Inferior parietal cortex (tissue), 1 donor: Measurements from ENCODE around the gene HECTD1.
"Not testable (repeated sequence)": the region's sequence is repeated elsewhere in the genome, so short reads cannot be mapped to it uniquely, and the experiment has no call there.

Experiments used
- DNase-seq: peaks from one replicate; pipeline ENCODE4 v3.0.0-alpha.2; 2016; ENCODE audit errors: extremely low spot score

The HECTD1 gene

DNA sequence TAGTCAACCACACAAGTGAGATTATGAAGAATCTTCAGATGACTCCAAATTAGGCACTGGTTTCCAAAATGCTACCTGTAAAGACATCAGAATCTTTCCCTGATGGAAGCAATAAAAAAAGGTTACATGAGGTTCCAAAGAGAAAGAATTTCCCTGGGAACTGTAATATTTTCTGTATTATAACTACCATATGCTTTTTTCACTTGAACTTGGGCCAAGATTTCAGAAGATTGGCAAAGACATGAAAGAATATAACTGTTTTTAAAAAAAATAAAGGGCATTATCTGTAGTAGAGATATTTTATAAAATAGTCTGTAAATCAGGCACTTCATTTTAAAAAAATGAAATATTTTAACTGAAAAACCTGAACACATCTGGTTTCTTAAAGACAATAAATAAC lies 12.9 kb downstream of the HECTD1 start:
- no peak for DNase-seq

DNA sequence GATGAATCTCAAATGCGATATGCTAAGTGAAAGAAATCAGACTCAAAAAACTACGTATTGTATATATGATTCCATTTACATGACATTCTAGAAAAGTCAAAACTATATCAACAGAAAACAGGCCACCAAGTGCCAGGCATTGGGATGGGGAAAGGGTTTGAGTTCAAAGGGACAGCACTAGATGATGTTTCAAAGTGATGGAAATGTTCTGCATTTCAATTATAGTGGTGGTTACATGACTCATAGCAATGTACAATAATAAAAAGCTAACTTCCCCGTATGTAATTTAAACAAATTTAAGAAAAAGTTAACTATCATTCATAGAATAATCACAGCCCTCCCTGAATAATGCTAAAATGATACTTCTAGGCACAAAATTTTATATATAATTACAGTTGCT lies 13.5 kb downstream of the HECTD1 start:
- no peak for DNase-seq

DNA sequence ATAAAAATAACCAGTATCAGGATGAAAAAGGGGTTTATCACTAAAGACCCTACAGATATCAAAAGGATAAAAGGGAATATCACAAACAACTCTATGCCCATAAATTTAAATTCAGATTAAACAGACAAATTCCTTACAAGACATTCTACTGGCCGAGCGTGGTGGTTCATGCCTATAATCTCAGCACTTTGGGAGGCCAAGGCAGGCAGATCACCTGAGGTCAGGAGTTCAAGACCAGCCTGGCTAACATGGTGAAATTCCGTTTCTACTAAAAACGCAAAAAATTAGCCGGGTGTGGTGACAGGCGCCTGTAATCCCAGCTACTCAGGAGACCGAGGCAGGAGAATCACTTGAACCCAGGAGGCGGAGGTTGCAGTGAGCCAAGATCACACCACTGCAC lies 15.0 kb downstream of the HECTD1 start:
- not testable (repeated sequence) for DNase-seq

DNA sequence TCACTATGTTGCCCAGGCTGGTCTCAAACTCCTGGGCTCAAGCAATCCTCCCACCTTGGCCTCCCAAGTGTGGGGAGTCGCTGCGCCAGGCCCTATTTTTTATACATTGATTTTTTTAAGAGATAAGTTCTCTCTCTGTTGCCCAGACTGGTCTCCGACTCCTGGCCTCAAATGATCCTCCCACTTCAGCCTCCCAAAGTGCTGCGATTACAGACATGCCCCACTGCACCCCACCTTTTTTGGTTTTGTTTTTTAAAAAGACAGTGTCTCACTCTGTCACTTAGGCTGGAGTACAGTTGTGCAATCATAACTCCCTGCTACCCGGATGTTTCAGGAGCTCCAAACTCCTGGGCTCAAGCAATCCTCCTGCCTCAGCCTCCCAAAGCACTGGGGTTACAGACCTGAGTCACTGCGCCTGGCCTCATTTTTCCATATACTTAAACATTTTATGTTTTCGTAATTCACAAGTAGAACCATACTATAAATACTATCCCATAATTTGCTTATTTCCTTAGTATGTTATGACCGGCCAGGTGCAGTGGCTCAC lies 16.8 kb downstream of the HECTD1 start:
- no peak for DNase-seq

DNA sequence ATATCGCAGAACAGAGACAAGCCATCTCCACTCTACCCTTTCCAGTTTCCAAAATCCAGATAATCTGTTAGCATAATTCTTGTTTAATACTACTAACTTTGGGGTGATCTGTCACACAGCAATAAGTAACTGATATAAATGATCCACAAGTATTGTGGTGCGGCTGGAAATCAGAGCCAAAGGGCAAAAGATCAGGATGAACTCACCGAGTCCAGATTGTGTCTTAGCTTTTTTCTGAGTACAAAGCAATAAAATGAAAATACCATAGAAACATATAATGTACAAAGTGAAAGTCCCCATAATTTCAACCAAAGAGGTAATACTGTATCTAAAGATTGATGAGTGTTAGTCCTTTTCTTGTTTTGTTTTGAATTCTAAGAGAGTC lies 17.4 kb downstream of the HECTD1 start:
- DNase-seq, result no peak

DNA sequence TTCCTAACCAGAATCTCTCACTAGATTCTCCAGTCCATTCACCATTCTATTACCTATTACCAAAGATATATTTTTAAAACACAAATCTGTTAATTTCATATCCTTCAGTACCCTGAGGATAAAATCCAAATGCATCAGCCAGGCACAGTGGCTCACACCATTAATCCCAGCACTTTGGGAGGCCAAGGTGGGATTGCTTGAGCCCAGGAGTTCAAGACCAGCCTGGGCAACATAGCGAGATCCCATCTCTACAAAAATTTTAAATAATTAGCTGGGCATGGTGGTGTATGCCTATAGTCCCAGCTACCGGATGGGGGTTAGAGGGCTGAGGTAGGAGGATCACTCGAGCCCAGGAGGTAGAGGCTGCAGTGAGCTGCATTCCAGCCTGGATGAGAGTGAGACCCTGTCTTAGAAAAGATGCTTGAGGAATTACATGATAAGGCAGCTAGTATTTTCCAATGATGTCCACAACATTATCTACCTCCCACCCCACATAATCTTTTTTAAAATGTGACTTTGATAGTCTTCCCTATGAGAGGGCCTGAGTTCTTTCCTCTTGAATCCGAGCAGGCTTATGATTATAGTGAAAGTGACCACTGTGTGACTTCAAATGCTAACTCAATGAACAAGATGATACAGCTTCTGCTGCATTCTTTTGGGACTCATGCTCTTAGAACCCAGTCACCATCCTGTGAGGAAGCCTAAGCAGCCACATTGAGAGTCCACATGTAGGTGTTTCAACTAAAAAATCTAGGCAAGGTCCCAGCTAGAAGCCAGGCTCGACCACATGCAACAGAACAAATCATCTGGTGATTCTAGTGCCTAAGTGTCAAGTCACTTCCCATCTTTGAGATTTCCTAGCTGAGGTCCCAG lies 18.0 kb downstream of the HECTD1 start:
- no peak for DNase-seq

DNA sequence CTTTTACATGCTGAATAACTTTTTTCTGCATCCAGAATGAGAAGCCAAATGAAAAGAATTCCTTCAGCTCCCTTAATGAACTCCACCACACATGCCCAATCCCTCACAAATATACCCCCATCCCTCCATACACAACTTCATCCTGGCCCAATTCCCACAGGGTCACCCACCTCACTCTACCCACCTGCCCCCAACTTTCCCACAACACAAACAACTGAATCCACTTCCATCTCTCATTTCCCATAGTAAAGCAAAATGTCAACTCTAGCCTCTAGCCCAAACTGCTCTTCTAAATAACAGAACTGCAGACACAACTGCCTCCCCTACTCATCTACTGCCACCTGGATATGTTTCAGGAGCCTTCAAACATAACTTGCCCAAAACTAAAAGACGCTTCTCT lies 18.8 kb downstream of the HECTD1 start:
- DNase-seq, result no peak

DNA sequence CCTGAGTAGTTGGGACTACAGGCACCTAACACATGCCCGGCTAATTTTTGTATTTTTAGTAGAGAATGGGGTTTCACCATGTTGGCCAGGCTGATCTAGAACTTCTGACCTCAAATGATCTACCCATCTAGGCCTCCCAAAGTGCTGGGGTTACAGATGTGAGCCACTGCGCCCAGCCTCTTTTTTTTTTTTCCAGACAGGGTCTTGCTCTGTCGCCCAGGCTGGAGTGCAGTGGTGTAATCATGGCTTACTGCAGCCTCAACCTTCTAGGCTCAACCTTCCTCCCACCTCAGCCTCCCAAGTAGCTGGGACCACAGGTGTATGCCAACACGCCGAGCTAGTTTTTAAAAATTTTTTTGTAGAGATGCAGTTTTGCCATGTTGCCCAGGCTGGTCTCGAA lies 25.6 kb downstream of the HECTD1 start:
- DNase-seq, result not testable (repeated sequence)

DNA sequence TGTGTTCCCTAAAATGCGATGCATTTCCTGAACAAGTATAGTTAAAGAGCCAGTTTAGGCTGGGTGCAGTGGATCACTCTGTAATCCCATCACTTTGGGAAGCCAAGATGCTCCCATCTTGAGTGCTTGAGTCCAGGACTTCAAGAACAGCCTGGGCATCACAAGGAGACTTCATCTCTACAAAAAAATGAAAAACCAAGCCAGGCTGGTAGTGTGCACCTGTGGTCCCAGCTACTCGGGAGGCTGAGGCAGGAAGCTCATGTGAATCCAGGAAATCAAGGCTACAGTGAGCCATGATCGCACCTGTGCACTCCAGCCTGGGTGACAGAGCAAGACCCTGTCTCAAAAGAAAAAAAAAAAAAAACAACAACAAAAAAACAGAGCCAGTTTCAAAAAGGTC lies 26.3 kb downstream of the HECTD1 start:
- no peak for DNase-seq

DNA sequence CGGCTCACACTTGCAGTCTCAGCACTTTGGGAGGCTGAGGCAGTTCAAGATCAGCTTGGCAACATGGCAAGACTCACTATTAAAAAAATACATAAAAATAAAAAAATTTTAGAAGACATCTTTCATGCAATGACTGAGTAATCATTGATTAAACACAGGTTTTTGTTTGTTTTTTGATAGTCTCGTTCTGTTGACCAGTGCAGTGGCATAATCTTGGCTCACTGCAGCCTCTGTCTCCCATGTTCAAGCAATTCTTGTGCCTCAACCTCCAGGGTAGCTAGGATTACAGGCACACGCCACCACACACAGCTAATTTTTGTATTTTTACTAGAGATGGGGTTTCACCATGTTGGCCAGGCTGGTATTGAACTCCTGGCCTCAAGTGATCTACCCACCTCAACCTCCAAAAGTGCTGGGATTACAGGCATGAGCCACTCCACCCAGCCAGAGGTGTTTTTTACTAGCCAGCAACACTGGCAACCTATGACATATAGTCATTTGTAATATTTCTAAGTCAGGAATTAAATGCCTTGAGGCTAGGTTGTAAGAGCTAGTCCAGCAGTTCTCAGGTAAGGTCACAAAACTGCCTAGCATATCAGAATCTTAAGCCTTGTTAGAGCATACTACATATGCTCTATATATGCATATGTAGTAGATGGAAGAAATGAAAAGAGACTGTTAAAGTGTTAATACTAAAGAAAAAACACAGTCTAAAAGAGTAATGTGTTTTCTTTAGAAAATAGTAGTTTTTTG lies 27.1 kb downstream of the HECTD1 start:
- no peak for DNase-seq

DNA sequence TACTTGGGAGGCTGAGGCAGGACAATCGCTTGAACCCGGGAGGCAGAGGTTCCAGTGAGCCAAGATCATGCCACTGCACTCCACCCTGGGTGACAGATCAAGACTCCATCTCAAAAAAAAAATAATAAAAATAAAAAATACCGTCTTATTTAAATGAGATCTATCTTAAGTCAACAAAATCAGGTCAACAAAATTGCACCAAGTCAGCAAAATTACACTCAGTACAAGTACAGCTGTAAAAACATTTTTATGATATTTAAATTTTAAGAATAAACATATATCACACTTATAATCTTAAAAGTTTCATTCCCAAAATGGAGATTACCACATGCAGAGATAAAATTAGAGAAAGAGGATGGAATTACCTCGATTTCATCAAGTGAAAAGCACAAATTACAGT lies 33.2 kb downstream of the HECTD1 start:
- no peak for DNase-seq

DNA sequence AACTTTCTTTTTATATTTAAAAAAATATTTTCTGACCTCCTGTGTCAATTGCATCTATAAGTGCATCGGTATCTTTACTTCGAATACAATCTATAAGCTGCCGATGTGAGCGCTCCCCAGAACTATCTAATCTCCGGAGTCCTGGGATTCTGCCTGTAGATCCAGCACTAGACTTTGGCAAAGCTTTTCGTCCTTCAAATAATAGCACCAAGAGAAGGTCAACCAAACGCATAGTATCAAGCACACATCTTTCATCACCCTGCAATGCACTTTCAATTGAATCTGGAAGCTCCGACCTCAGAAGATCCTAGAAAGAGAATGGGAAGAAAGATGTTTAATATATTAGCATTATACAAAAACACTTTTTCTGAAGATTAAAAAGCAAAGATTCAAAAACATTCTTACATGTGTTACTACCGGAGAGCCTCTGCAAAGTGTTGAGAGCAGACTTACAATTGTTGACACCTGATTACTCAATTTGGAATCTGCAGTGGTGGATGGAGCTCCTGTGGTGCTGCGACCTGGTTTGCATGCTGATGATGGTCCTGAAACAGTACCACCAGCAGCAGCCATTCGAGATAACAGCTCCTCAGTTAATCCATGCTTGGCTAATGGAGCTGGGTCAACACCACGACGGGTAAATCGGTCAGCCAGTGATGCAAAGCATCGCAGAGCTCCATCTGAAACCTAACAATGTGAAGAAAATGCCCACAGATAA lies 34.3 kb downstream of the HECTD1 start:
- DNase-seq, result no peak

DNA sequence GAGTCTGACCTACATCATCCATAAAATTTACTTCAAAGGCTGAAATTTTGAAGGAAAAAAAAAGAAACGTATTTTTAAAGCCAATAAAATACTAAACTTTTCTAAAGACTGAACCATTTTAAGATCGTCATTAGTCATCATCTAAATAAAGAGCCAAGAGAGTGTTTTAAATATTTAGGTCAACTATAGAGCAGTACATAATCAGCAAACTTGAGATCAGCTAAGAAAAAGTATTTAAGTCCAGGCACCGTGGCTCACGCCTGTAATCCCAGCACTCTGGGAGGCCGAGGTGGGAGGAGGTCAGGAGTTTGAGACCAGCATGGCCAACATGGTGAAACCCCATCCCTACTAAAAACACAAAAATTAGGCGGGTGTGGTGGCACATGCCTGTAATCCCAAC lies 35.5 kb downstream of the HECTD1 start:
- DNase-seq, result no peak

DNA sequence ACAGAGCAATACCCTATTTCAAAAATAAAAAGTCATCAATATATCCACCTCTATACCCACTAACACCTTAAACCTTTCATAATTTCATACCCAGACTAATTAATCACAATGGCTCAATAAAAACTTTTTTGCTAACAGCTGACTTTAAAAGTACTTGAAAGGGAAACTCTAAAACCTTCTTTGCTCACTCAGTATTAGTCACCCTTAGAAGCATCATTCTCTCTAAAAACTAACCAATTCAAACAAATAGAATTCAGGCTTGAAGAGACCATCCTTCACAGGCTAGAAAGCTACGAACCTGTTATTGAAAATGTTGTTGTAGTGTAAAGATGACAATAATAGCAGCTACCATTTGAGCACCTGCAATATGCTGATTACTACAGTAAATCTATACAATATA lies 37.2 kb downstream of the HECTD1 start:
- DNase-seq, result no peak

DNA sequence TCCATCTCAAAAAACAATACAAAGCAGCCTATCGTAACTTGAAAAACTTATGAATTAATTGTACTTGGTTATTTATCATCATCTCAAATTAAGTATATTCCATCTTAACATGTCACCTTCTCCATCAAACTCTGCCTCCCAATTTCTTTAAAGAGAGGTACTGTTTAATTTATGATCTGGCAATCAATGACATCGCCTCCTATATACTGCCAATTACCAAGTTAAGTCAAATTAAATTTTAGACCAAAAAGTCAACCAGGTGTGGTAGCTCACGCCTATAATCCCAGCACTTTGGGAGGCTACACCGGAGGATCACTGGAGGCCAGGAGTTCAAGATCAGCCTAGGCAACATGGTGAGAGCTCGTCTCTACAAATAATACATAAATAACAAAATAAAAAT lies 37.7 kb downstream of the HECTD1 start:
- no peak for DNase-seq

DNA sequence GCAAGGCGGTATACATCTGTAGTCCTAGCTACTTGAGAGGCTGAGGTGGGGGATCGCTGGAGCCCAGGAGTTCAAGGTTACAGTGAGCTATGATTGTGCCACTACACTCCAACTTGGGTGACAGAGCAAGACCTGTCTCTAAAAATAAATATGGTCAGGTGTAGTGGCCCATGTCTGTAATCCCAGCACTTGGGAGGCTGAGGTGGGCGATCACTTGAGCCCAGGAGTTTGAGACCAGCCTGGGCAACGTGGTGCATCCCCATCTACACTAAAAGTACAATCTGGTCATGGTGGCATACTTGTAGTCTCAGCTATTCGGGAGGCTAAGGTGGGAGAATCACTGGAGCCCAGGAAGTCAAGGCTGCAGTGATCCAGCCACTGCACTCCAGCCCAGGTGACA lies 40.6 kb downstream of the HECTD1 start:
- DNase-seq, result no peak

DNA sequence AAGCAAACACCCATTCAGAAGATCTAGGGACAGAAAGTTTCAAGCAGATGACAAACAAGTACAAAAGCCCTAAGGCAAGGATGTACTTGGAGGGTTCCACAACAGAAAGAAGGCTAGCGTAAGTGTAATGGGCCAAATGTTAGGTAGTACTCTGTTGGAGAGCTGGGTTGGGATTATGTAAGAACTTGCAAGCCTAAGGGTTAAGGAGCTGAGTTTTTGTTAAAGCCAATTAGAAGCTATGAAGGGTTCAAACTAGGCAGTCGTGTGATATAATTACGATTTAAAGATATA lies 41.4 kb downstream of the HECTD1 start:
- DNase-seq, result no peak

DNA sequence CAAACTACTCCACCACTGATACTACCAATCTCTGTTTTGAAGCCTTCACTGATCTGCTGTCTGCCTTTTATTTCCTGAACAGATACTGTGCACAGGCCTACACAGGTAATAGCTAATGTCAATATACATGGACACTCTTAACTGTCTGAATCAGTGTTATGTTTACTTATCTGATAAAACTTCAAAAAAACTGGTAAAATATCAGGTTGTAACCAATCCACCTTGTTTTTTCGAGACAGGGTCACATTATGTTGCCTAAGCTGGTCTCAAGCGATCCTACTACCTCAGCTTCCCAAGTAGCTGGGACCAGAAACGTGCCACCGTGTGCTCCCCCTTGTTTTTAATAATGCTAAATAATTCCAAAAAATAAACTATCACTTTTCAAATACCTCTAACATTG lies 43.5 kb downstream of the HECTD1 start:
- DNase-seq, result no peak

DNA sequence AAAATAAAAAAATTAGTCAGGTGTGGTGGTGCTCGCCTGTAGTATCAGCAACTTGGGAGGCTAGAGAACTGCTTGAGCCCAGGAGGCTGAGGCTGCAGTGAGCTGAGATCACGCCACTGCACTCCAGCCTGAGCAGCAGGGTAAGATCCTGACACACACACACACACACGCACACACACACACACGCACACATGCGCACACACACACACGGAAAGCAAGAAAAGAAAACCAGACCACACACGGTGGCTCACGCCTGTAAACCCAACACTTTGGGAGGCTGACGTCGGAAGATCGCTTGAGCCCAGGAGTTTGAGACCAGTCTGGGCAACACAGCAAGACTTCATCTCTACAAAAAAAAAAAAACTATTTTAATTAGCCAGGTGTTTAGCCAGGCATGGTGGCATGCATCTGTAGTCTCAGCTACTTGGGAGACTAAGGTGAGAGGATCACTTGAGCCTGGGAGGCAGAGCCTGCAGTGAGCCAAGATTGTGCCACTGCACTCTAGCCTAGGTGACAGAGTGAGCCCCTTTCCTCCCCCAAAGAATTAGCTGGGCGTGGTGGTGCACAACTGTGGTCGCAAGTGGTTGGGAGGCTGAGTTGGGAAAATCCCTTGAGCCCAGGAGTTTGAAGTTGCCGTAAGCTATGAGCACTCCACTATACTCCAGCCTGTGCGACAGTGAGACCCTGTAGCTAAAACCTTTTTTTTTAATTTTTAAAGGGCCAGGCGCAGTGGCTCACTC lies 44.5 kb downstream of the HECTD1 start:
- no peak for DNase-seq

DNA sequence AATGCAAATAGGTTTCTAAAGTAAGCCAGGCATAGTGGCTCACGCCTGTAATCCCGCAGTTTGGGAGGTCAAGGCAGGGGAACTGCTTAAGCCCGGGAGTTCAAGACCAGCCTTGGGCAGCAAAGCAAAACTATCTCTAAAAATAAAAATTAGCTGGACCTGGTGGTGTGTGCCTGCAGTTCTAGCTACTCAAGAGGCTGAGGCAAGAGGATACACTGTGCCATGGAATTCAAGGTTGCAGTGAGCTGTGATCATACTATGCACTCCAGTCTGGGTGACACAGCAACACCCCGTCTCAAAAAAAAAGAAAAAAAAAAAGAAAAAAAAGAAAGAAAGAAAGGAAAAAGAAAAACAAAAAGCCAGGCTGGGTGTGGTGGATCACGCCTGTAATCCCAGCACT lies 46.3 kb downstream of the HECTD1 start:
- DNase-seq, result no peak

DNA sequence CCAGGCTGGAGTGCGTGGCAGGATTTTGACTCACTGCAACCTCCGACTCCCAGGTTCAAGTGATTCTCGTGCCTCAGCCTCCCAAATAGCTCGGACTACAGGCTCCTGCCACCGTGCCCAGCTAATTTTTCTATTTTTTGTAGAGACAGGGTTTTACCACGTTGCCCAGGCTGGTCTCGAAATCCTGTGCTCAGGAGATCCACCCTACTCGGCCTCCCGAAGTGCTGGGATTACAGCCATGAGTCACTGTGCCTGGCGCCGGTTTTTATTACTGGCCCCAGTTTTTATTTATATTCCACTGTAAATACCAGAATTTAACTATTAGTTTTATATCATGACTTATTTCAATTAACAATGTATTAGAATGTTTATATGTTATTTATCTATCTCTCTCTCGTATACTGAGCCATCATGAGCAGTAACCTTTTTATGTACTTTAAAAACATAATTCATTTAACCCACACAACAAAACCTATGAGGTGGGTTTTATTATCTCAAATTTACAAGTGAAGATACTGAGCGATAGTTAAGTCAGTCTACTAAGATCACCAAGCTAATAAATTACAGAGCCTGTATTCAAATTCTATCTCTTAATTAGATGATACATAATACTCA lies 47.8 kb downstream of the HECTD1 start:
- no peak for DNase-seq
